Transverse colon (tissue), 4 donors: ENCODE measurements around the gene LRP2BP. TPM values are rescaled to one million over a fixed set of nuclear protein-coding genes. Genes with fewer than 3 reads are reported as not detected.
"Not testable (repeated sequence)": the region's sequence is repeated elsewhere in the genome, so short reads cannot be mapped to it uniquely, and the experiment has no call there.

Experiments used
- DNase-seq: peaks from one replicate; pipeline ENCODE4 v3.0.0-alpha.2; 2019
- H3K27ac ChIP-seq, 4 donors: fragments of 200-600 bp; sonication (generic); 2 replicates each; pipeline ENCODE4 v1.5.1; 2016 to 2018; ENCODE audit warnings: inconsistent platforms in 4 of 4
- H3K27me3 ChIP-seq: fragments of 200-600 bp; sonication (generic); 2 replicates; pipeline ENCODE4 v1.5.1; 2017; ENCODE audit warnings: inconsistent platforms
- H3K36me3 ChIP-seq, 4 donors: fragments of 200-600 bp; sonication (generic); 2 replicates each; pipeline ENCODE4 v1.5.1; 2017 to 2019; ENCODE audit warnings: inconsistent platforms in 4 of 4
- H3K4me1 ChIP-seq, 4 donors: fragments of 200-600 bp; sonication (generic); 2 replicates each; pipeline ENCODE4 v1.5.1; 2017 to 2020; ENCODE audit warnings: inconsistent platforms in 4 of 4
- H3K4me3 ChIP-seq, 4 donors: fragments of 200-600 bp; sonication (generic); 1 replicate in 1 of 4; 2 replicates in 3 of 4; pipeline versions ENCODE4 v1.5.1 to v1.6.1; 2017 to 2019; ENCODE audit warnings: inconsistent platforms in 4 of 4
- H3K9me3 ChIP-seq, 2 donors: fragments of 200-600 bp; sonication (generic); 2 replicates each; pipeline ENCODE4 v1.5.1; 2017 to 2019; ENCODE audit warnings: inconsistent platforms in 2 of 2
- EP300 ChIP-seq: sonication (generic); formaldehyde crosslinking; IDR thresholded peaks from one replicate; pipeline ENCODE4 v1.6.1; 2017; ENCODE audit warnings: antibody characterized with exemption, low read depth
- POLR2A ChIP-seq: fragments of 450-650 bp; IDR thresholded peaks from one replicate; pipeline ENCODE4 v1.6.1; 2016; ENCODE audit warnings: antibody characterized with exemption, mild to moderate bottlenecking, moderate library complexity
- POLR2AphosphoS5 ChIP-seq, 3 donors: sonication (generic); formaldehyde crosslinking; IDR thresholded peaks; one replicate each; pipeline ENCODE4 v1.6.1; 2016; ENCODE audit warnings: antibody characterized with exemption in 3 of 3
- WGBS, 2 donors: methylation state at CpG; one replicate each; pipeline ENCODE4 v1.1.5; 2018; ENCODE audit warnings: low coverage in 1 of 2; 5-methylcytosine and 5-hydroxymethylcytosine counted together
- in situ Hi-C, 4 donors: fragments of 200-750 bp; cut with MboI; loops; one replicate each; pipeline versions ENCODE4 v1.15.0 to v1.15.1; 2017; ENCODE audit warnings: low sequenced_read_pairs in 3 of 4, low pct_ligation_motif_present in 1 of 4, low pct_unique_long_range_greater_than_20kb in 1 of 4
- intact Hi-C: fragments of 100-400 bp; cut with DNase I; formaldehyde crosslinking; loops from one replicate; pipeline ENCODE4 v1.15.1; 2023; ENCODE audit warnings: low total_unique reads
- total RNA-seq, 4 donors: library from RNA; depleted of rRNA; stranded (reverse); fragments of >200 nt; gene quantifications; one replicate each; pipeline ENCODE4 v1.1.0, GENCODE V29; 2016
- TF ChIP-seq, protein P1 (sequence below), 5 experiments: fragments of 200-600 bp in 3 of 5; fragments of 450-650 bp in 2 of 5; sonication (generic) in 3 of 5; IDR thresholded peaks; 1 replicate in 2 of 5; 2 replicates in 3 of 5; pipeline ENCODE4 v1.5.1; 2016 to 2017; ENCODE audit warnings: antibody characterized with exemption in 5 of 5, inconsistent platforms in 3 of 5, mild to moderate bottlenecking in 2 of 5, moderate library complexity in 1 of 5

Gene LRP2BP
- total RNA-seq, 4 donors from 2014 or later, result 0.55 to 20.1 (median 0.64) TPM; not detected in 1

DNA sequence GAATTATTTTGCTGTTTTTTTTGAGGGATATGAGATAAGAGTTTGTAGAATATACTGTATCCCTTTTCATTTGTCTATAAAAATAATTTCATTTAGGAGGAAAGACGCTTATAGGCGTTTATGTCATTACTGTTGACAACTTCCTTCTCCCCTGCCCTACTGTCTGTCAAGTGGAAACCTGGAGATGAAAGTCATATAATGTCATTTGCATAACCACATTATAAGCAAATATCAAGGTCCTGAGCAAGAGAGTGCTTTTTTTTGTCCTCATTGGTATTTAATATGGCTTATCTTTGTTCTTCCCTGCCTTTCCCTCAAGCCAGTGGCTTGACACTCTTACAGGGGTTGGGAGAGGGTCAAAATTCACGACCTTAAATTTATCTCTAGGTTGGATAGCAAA is 55.8 kb downstream of the LRP2BP start:
- Histone ChIP-seq H3K36me3 (peaks cover 0 to 7% (median 0%) of the 10 kb centered on the region in 4 donors), H3K4me1 (peaks cover 0 to 4% (median 2%) of the 10 kb centered on the region in 4 donors), H3K27me3 (no peaks in the 10 kb centered on the region), H3K4me3 (no peak overlapping the region), H3K27ac (no peak overlapping the region), H3K9me3 (no peaks in the 10 kb centered on the region)
- 75 to 86% methylated on average over 3 of the region's 3 CpGs for WGBS, 2 donors
- TF ChIP-seq POLR2A, result no peak
- TF ChIP-seq EP300, result no peak
- no peak for TF ChIP-seq POLR2AphosphoS5 (IDR thresholded peaks at IDR 0.05)
- TF ChIP-seq, protein P1, sequence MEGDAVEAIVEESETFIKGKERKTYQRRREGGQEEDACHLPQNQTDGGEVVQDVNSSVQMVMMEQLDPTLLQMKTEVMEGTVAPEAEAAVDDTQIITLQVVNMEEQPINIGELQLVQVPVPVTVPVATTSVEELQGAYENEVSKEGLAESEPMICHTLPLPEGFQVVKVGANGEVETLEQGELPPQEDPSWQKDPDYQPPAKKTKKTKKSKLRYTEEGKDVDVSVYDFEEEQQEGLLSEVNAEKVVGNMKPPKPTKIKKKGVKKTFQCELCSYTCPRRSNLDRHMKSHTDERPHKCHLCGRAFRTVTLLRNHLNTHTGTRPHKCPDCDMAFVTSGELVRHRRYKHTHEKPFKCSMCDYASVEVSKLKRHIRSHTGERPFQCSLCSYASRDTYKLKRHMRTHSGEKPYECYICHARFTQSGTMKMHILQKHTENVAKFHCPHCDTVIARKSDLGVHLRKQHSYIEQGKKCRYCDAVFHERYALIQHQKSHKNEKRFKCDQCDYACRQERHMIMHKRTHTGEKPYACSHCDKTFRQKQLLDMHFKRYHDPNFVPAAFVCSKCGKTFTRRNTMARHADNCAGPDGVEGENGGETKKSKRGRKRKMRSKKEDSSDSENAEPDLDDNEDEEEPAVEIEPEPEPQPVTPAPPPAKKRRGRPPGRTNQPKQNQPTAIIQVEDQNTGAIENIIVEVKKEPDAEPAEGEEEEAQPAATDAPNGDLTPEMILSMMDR (IDR thresholded peaks at IDR 0.05), result no peak
- intact Hi-C loops (loop anchor here (10.0 kb wide), 1 partner anchor 125 kb away; no protein-coding TSS in a partner anchor), in situ Hi-C loops (no loop called here)
- no peak for DNase-seq

DNA sequence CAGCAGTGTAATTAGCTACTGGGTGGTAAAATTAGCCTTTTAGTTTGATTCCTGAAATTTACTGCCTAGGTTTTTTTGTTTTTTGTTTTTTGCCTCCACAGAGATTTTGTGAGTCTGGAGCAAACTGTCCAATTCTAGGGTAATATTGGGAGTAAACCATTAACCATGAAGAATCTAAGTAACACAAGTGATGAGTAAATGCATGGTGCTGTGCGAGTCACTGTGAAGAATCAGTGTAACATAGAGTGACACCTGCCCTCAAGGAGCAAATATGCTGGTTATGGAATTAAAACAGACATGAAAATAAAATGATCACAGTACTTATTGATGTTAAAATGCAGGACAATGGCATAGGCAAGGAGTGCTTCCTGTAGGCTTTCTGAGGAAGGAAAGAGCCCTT is 60.1 kb downstream of the LRP2BP start:
- in situ Hi-C loops, result no loop called here
- intact Hi-C loops, result no loop called here
- 93 to 100% methylated on average over 1 of the region's 1 CpG for WGBS, 2 donors

DNA sequence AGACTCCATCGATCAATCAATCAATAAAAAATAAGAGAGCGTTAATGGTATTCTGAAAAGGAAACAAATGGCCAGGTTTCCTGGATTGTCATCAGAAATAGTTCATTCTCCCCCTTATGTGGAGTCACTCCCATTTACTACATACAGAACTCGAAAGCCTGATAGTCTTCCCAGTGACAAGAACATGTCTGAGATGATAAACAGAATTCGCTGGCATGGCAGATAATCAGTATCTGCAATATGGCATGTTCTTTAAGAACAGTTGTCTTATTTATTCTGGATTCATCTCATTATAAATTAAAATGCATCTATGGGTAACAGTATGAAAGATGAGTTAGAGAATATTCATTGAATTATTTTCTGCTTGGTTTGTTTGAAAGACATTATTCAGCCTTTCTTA is 61.4 kb downstream of the LRP2BP start:
- Histone ChIP-seq H3K27ac (no peak overlapping the region), H3K4me3 (no peak overlapping the region), H3K36me3 (peaks cover 0 to 3% (median 0%) of the 10 kb centered on the region in 4 donors), H3K27me3 (no peaks in the 10 kb centered on the region), H3K9me3 (no peaks in the 10 kb centered on the region), H3K4me1 (no peaks in the 10 kb centered on the region)
- intact Hi-C loops, result no loop called here
- DNase-seq, result no peak
- TF ChIP-seq POLR2A (no peak), POLR2AphosphoS5 (IDR thresholded peaks at IDR 0.05) (no peak), EP300 (no peak)
- TF ChIP-seq, protein P1 (IDR thresholded peaks at IDR 0.05), result no peak
- in situ Hi-C loops, result no loop called here
- 94 to 97% methylated on average over 2 to 4 of the region's 4 CpGs for WGBS, 2 donors

More for the DNA sequence above, 60.1 kb downstream of the LRP2BP start:
- no peak overlapping the region for H3K4me3 ChIP-seq
- no peak overlapping the region for H3K27ac ChIP-seq
- H3K36me3 ChIP-seq, result peaks cover 0 to 7% (median 2%) of the 10 kb centered on the region in 4 donors
- no peaks in the 10 kb centered on the region for H3K27me3 ChIP-seq
- no peak for DNase-seq
- H3K9me3 ChIP-seq, result no peaks in the 10 kb centered on the region
- TF ChIP-seq, protein P1 (IDR thresholded peaks at IDR 0.05), result no peak
- no peak for TF ChIP-seq EP300
- TF ChIP-seq POLR2A, result no peak
- no peak for TF ChIP-seq POLR2AphosphoS5 (IDR thresholded peaks at IDR 0.05)
- H3K4me1 ChIP-seq, result no peaks in the 10 kb centered on the region

DNA sequence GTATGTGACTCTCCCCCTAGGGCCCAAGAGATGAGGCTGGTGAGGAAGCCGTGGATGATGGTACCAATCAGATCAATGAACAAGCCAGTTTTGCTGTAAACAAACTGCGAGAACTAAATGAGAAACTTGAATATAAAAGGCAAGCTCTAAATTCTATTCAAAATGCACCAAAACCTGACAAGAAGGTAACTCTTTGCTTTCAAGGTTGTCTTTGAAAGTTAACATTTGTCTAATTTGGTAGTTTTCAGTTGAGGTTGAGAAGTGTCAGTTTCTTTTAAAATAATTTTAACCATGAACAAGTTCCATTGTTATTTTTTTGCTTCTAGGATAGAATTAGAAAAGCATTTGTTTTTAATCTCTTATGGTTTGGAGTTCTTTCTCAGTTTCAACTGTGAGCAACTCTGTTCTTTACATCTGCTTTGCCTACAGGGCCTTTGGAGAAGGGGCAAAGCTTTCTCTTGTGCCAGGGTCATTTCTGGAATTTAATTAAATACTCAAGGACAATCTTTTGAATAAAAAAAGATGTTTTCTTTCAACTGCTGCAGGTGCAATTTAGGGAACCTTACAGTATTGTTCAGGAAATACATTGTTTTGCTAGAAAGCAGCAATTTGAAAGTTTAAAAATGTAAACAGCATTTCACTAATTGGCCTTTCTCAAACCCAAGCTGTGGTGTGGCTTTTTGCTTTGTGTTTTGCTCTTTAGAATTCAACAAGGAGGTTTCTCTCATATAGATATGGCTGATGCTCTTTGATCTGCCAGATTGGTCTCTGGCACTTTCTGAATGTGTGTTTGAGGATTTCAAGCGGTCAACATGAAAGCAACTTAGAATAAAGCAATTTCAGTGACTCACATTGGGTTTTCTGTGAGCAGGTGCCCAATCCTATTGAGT is 62.9 kb downstream of the LRP2BP start:
- no peak for DNase-seq
- Histone ChIP-seq H3K4me1 (no peaks in the 10 kb centered on the region), H3K36me3 (peaks cover 0 to 3% (median 0%) of the 10 kb centered on the region in 4 donors), H3K9me3 (no peaks in the 10 kb centered on the region), H3K4me3 (no peak overlapping the region), H3K27me3 (no peaks in the 10 kb centered on the region), H3K27ac (no peak overlapping the region)
- WGBS, 2 donors, result 84 to 91% methylated on average over 3 of the region's 3 CpGs
- in situ Hi-C loops, result no loop called here
- intact Hi-C loops, result no loop called here
- TF ChIP-seq, protein P1 (IDR thresholded peaks at IDR 0.05), result no peak
- TF ChIP-seq EP300, result no peak

GRCh38 chr4:185329879-185330510 is 65.7 kb downstream of the LRP2BP start:
- H3K4me1 ChIP-seq, H3K27me3 ChIP-seq, H3K4me3 ChIP-seq, intact Hi-C loops, DNase-seq, H3K36me3 ChIP-seq, H3K27ac ChIP-seq, H3K9me3 ChIP-seq, in situ Hi-C loops: not testable (repeated sequence)
- 94 to 98% methylated on average over 2 of the region's 2 CpGs for WGBS, 2 donors
